Measurements from ENCODE around the gene CREB1.
"Not testable (repeated sequence)": the region's sequence is repeated elsewhere in the genome, so short reads cannot be mapped to it uniquely, and the experiment has no call there.

The CREB1 gene

GRCh38 chr2:207632575-207633493, 103.1 kb downstream of the CREB1 start:
- H3K4me3 ChIP-seq (ENCODE audit: low read depth in 1 of 2, low read length in 1 of 2): peak overlapping the region in 1 of 2 experiments; percentile 15
- no peak for TF ChIP-seq CTCF (IDR thresholded peaks at IDR 0.05)
- H3K9me3 ChIP-seq: no peaks in the 10 kb centered on the region
- H3K4me1 ChIP-seq (ENCODE audit: control insufficient read depth in 1 of 2, insufficient read depth in 1 of 2, low read depth in 1 of 2, low read length in 1 of 2): peaks cover 18 to 19% of the 10 kb centered on the region in 2 experiments
- H3K27ac ChIP-seq: peak overlapping the region; percentile 68
- no peaks in the 10 kb centered on the region for H3K36me3 ChIP-seq
- no peaks in the 10 kb centered on the region for H3K27me3 ChIP-seq

- TF ChIP-seq CTCF (IDR thresholded peaks at IDR 0.05): no peak
- Histone ChIP-seq H3K36me3 (no peaks in the 10 kb centered on the region), H3K27ac (peak overlapping the region; percentile 68), H3K4me1 (ENCODE audit: control insufficient read depth in 1 of 2, insufficient read depth in 1 of 2, low read depth in 1 of 2, low read length in 1 of 2) (peaks cover 18 to 19% of the 10 kb centered on the region in 2 experiments), H3K9me3 (no peaks in the 10 kb centered on the region), H3K4me3 (ENCODE audit: low read depth in 1 of 2, low read length in 1 of 2) (no peak overlapping the region), H3K27me3 (no peaks in the 10 kb centered on the region)
Observed at GRCh38 chr2:207633686-207634085, 103.9 kb downstream of the CREB1 start.

GRCh38 chr2:207635468-207636200, 105.9 kb downstream of the CREB1 start:
- peaks cover 8% of the 10 kb centered on the region for H3K9me3 ChIP-seq
- H3K36me3 ChIP-seq: no peaks in the 10 kb centered on the region
- no peak for TF ChIP-seq CTCF (IDR thresholded peaks at IDR 0.05)
- H3K4me3 ChIP-seq (ENCODE audit: low read depth in 1 of 2, low read length in 1 of 2): no peak overlapping the region
- no peak overlapping the region for H3K27ac ChIP-seq
- H3K4me1 ChIP-seq (ENCODE audit: control insufficient read depth in 1 of 2, insufficient read depth in 1 of 2, low read depth in 1 of 2, low read length in 1 of 2): peaks cover 18 to 19% of the 10 kb centered on the region in 2 experiments
- H3K27me3 ChIP-seq: no peaks in the 10 kb centered on the region

- H3K27me3 ChIP-seq; H3K4me1 ChIP-seq (ENCODE audit: control insufficient read depth in 1 of 2, insufficient read depth in 1 of 2, low read depth in 1 of 2, low read length in 1 of 2); H3K4me3 ChIP-seq (ENCODE audit: low read depth in 1 of 2, low read length in 1 of 2); H3K36me3 ChIP-seq; H3K27ac ChIP-seq: not testable (repeated sequence)
- H3K9me3 ChIP-seq: peaks cover 15% of the 10 kb centered on the region
Observed at GRCh38 chr2:207639288-207639687, 109.5 kb downstream of the CREB1 start.

- no peaks in the 10 kb centered on the region for H3K4me1 ChIP-seq (ENCODE audit: control insufficient read depth in 1 of 2, insufficient read depth in 1 of 2, low read depth in 1 of 2, low read length in 1 of 2)
- H3K36me3 ChIP-seq: no peaks in the 10 kb centered on the region
- no peak for TF ChIP-seq CTCF (IDR thresholded peaks at IDR 0.05)
- H3K27me3 ChIP-seq: no peaks in the 10 kb centered on the region
- H3K9me3 ChIP-seq: peaks cover 15% of the 10 kb centered on the region
- H3K4me3 ChIP-seq (ENCODE audit: low read depth in 1 of 2, low read length in 1 of 2): no peak overlapping the region
- no peak overlapping the region for H3K27ac ChIP-seq
Observed at GRCh38 chr2:207640160-207640559, 110.4 kb downstream of the CREB1 start.

GRCh38 chr2:207640661-207641060, 110.9 kb downstream of the CREB1 start:
- Histone ChIP-seq H3K27ac (no peak overlapping the region), H3K36me3 (no peaks in the 10 kb centered on the region), H3K4me3 (ENCODE audit: low read depth in 1 of 2, low read length in 1 of 2) (no peak overlapping the region), H3K9me3 (peaks cover 15% of the 10 kb centered on the region), H3K27me3 (no peaks in the 10 kb centered on the region), H3K4me1 (ENCODE audit: control insufficient read depth in 1 of 2, insufficient read depth in 1 of 2, low read depth in 1 of 2, low read length in 1 of 2) (no peaks in the 10 kb centered on the region)
- no peak for TF ChIP-seq CTCF (IDR thresholded peaks at IDR 0.05)

Measured in neutrophil (primary cell).